ENCODE measurements around the gene KRT2. TPM values are rescaled to one million over a fixed set of nuclear protein-coding genes. Genes with fewer than 3 reads are reported as not detected.

The KRT2 gene
- total and polyA plus RNA-seq, 8 donors: not detected

DNA sequence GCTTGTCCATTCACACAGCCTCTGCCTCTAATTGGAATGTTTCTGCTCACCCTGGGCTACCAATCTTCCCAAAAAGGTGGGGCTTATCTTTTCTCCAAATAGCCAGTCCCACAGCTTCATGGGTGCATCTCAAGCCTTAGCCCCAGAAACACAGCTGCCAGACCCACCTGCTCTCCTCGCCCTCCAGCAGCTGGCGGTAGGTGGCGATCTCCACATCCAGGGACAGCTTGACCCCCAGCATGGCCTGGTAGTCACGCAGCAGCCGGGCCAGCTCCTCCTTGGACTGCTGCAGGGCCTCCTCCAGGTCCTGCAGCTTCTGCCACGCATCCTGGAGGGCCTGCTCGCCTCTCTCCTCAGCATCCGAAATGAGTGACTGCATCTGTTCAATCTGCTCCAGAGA is 40.2 kb upstream of the KRT2 start:
- ATAC-seq: no peak
- peaks cover 5 to 8% of the 10 kb centered on the region in 2 donors for H3K4me1 ChIP-seq
- H3K9me3 ChIP-seq: no peaks in the 10 kb centered on the region
- intact Hi-C loops (cut with DNase I): no loop called here
- TF ChIP-seq CTCF (IDR thresholded peaks at IDR 0.05): no peak
- no peak overlapping the region for H3K27ac ChIP-seq
- H3K36me3 ChIP-seq: no peaks in the 10 kb centered on the region
- DNase-seq: no peak
- no peak overlapping the region for H3K4me3 ChIP-seq
- H3K27me3 ChIP-seq: peaks cover 20 to 90% of the 10 kb centered on the region in 2 donors

DNA sequence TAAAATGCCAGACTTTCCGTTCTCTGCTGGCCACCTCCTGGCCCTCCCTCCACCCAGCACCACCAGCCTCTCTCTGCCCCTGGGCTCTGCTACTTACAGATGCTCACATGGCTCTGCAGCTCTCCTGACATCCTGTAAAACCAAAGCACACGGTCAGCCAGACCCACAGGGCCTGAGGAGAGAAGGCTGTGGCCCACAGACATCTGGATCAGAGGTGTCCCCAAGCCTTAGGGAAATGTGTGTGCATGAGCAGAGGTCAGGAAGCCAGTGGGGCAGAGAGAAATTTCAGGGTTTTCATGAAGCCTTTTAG is 39.8 kb upstream of the KRT2 start:
- DNase-seq: no peak
- intact Hi-C loops (cut with DNase I): no loop called here
- Histone ChIP-seq H3K27ac (no peak overlapping the region), H3K36me3 (no peaks in the 10 kb centered on the region), H3K4me3 (no peak overlapping the region), H3K4me1 (peaks cover 5 to 8% of the 10 kb centered on the region in 2 donors), H3K27me3 (peaks cover 20 to 88% of the 10 kb centered on the region in 2 donors), H3K9me3 (no peaks in the 10 kb centered on the region)
- no peak for TF ChIP-seq CTCF (IDR thresholded peaks at IDR 0.05)
- no peak for ATAC-seq

DNA sequence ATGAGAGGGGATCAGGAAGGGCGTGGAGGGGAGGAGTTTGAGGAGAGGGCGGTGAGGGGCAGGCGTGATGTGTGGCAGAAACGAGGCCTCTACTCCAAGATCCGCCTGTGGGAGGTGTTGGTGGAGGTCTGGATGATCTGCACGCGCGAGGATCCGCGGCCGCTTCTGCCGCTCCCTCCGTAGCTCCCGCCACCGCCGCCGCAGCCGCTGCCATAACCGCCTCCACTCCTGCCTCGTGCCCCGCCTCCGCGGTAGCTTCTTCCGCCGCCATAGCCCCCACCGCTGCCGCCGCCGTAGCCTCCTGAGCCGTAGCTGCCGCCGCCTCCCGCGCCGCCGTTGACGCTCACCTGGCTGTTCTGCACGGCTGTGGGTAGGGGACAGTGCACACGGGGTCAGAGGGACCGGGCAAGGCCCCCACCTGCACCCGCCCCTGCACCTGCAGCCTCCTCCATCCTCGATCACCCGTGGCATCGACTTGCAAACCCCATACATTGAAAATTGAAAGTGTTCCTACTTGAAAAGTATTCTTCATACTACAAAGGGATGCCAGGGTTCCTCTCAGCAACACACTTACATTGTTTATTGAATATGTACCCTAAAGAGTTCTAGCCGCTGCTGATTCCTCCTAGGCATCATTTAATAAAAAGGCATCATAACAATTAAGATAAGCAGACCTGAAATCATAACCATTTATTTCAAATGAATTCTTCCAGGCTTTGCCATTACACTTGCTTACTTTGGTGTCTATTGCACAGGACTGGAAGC is 39.2 kb upstream of the KRT2 start:
- intact Hi-C loops (cut with DNase I): no loop called here
- Histone ChIP-seq H3K4me3 (no peak overlapping the region), H3K9me3 (no peaks in the 10 kb centered on the region), H3K4me1 (peaks cover 5 to 8% of the 10 kb centered on the region in 2 donors), H3K36me3 (no peaks in the 10 kb centered on the region), H3K27me3 (peaks cover 20 to 87% of the 10 kb centered on the region in 2 donors), H3K27ac (no peak overlapping the region)
- peak in 1 of 4 donors; percentile 81 for DNase-seq
- peak; percentile 32 for ATAC-seq
- no peak for TF ChIP-seq CTCF (IDR thresholded peaks at IDR 0.05)

DNA sequence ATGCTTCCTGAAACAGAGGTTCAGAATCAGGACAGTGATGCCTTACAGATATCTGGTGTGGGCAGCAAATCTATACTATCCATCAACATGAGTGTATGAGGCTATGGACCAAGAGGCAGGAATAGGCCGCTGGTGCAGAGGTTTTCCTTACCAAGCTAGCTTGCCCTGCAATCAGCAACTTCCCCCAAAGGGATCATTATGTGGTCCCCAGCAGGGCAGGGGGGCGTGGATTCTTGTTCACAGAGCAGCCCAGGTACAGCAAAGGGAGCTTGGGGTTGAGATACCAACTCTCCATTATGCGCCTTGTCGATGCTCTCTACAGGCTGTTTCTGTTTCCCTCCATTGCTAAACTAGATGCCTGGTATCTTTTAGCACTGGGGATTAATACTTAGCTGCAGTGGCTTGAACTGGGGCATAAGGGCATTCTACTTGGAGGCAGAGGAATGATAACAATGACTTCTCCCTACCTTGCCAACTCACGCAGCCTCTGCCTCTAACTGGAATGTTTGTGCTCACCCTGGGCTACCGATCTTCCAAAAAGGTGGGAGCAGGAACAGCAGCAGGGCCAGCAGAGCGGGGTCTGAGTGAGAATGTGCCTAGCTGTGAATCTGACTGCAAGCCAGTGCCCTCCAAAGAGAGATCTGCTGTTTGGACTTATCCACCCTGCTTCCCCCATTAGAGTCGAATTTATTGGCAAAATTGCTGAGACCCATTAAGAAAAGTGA is 38.5 kb upstream of the KRT2 start:
- peaks cover 5 to 8% of the 10 kb centered on the region in 2 donors for H3K4me1 ChIP-seq
- no peak overlapping the region for H3K27ac ChIP-seq
- ATAC-seq (no peak), DNase-seq (no peak)
- intact Hi-C loops (cut with DNase I): no loop called here
- no peaks in the 10 kb centered on the region for H3K9me3 ChIP-seq
- H3K36me3 ChIP-seq: no peaks in the 10 kb centered on the region
- H3K4me3 ChIP-seq: no peak overlapping the region
- H3K27me3 ChIP-seq: peaks cover 20 to 87% of the 10 kb centered on the region in 2 donors
- TF ChIP-seq CTCF (IDR thresholded peaks at IDR 0.05): no peak

- TF ChIP-seq CTCF (IDR thresholded peaks at IDR 0.05): no peak
- Histone ChIP-seq H3K27ac (no peak overlapping the region), H3K27me3 (peaks cover 20 to 87% of the 10 kb centered on the region in 2 donors), H3K36me3 (no peaks in the 10 kb centered on the region), H3K4me3 (no peak overlapping the region), H3K4me1 (peaks cover 5 to 8% of the 10 kb centered on the region in 2 donors), H3K9me3 (no peaks in the 10 kb centered on the region)
- ATAC-seq (no peak), DNase-seq (no peak)
- intact Hi-C loops (cut with DNase I): no loop called here
These were observed 37.9 kb upstream of the KRT2 start for GRCh38 chr12:52689936-52690335.
